H1 (cell line): Measurements from ENCODE around the gene LFNG. TPM values are rescaled to one million over a fixed set of nuclear protein-coding genes. Genes with fewer than 3 reads are reported as not detected.
A peak's percentile ranks its signal among the peaks of the same experiment; 100 is the strongest.

Experiments
- BACH1 ChIP-seq: IDR thresholded peaks from 2 replicates; pipeline ENCODE4 v1.6.1; 2012; ENCODE audit warnings: low read length, improper control_type of control experiment
- SP1 ChIP-seq: IDR thresholded peaks from 2 replicates; pipeline ENCODE4 v1.6.1; 2011; ENCODE audit warnings: low read depth, low read length
- SP2 ChIP-seq: IDR thresholded peaks from 2 replicates; pipeline ENCODE4 v1.6.1; 2012; ENCODE audit warnings: mild to moderate bottlenecking, low read length, inconsistent platforms
- YY1 ChIP-seq: IDR thresholded peaks from 2 replicates; pipeline ENCODE4 v1.6.1; 2011; ENCODE audit warnings: low read depth, mild to moderate bottlenecking, low read length
- polyA plus RNA-seq, 7 experiments: library from polyadenylated mRNA; depleted of rRNA in 3 of 7; stranded (reverse) in 5 of 7; unstranded in 2 of 7; fragments of >200 nt in 5 of 7; fragments of 200-250 nt in 2 of 7; gene quantifications; 1 replicate in 5 of 7; 2 replicates in 1 of 7; 4 replicates in 1 of 7; pipeline versions ENCODE4 v1.2.1 to v1.2.3, GENCODE V29; 2011 to 2013; ENCODE audit warnings: missing spikeins in 2 of 7, mixed read lengths in 2 of 7
- total RNA-seq: library from RNA; stranded (reverse); fragmentation: NEBNext Ultra II Directional; extraction: Animal tissue kit (Norgen Biotek cat#: 25700); gene quantifications from 2 replicates; pipeline ENCODE4 v1.2.1, GENCODE V29; 2021
- TF ChIP-seq, protein P1 (sequence below): IDR thresholded peaks from 2 replicates; pipeline ENCODE4 v1.6.1; 2012; ENCODE audit warnings: inconsistent platforms

The LFNG gene
- total and polyA plus RNA-seq, 2 of the 8 experiments (the other 6 are each of a cell fraction or from before 2014, with no cell fraction given): 31.6 to 35.6 TPM

DNA sequence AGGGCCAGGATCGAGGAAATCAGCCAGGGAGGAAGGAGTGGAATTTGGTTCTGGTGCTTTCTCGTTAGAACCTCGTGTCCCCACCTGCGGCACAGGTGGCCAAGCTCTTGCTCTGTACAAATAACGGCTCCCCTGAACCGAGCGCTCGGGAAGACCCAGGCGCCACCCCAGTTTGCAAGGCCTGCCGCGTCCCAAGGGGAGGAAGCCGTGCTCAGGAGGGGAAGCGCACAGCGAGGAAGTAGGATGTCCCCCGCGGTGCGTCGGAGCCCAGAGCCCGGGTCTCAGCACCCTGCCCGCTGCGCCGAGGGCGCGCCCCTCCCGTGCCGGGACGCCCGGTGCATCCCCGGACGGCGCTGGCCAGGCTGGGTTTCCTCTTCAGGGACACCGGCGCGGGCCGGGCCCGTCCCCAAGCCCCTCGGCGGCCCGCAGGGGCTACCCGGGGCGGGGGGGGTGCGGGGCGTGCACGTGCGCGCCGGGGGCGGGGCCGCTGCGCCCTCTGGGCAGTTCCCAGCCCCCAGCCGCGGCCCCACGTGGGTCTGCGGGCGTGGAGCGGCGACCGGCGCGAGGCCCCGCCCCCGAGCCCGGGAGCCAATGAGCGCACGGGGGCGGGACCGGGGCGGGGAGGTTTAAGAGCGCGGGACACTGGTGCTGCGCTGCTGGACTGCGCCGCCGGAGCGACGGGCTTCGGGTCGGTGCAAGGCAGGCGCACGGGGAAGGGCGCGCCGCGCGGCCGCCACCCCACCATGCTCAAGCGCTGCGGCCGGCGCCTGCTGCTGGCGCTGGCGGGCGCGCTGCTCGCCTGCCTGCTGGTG, at the start of gene LFNG (continued):
- TF ChIP-seq YY1 (peak; percentile 9; the same call in 1 of the 2 replicates), SP2 (no peak), SP1 (0 out of 2 replicates have a peak, but pooled peaks have one; percentile 22), BACH1 (no peak)
- TF ChIP-seq, protein P1, sequence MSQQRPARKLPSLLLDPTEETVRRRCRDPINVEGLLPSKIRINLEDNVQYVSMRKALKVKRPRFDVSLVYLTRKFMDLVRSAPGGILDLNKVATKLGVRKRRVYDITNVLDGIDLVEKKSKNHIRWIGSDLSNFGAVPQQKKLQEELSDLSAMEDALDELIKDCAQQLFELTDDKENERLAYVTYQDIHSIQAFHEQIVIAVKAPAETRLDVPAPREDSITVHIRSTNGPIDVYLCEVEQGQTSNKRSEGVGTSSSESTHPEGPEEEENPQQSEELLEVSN: peak; percentile 88
